GM12878 (cell line): ENCODE results near the gene CDCP2. TPM values are rescaled to one million over a fixed set of nuclear protein-coding genes. Genes with fewer than 3 reads are reported as not detected.

ENCODE experiments used
- ATF7 ChIP-seq: fragments of 450-650 bp; IDR thresholded peaks from 2 replicates; pipeline ENCODE4 v1.6.1; 2016; ENCODE audit warnings: low read depth, mild to moderate bottlenecking
- CBX5 ChIP-seq: sonication (generic); IDR thresholded peaks from 2 replicates; pipeline ENCODE4 v1.6.1; 2016; ENCODE audit warnings: low read depth, moderate library complexity, mild to moderate bottlenecking, inconsistent platforms
- CREM ChIP-seq: IDR thresholded peaks from 2 replicates; pipeline ENCODE4 v1.6.1; 2014; ENCODE audit warnings: antibody characterized with exemption, low read depth
- DPF2 ChIP-seq: fragments of 450-650 bp; IDR thresholded peaks from 2 replicates; pipeline ENCODE4 v1.6.1; 2017; ENCODE audit warnings: mild to moderate bottlenecking
- EP300 ChIP-seq, 2 experiments: fragments of 150-350 bp in 1 of 2; IDR thresholded peaks; 2 replicates each; pipeline ENCODE4 v1.6.1; 2011 to 2012; ENCODE audit warnings: low read depth in 2 of 2, low read length in 2 of 2, borderline replicate concordance in 1 of 2, improper control_type of control experiment in 1 of 2, inconsistent platforms in 1 of 2; ENCODE audit not compliant: control insufficient read depth in 1 of 2
- MTA3 ChIP-seq: IDR thresholded peaks from 2 replicates; pipeline ENCODE4 v1.6.1; 2012; ENCODE audit warnings: low read length, inconsistent platforms, borderline replicate concordance
- MXI1 ChIP-seq: fragments of 150-350 bp; IDR thresholded peaks from 2 replicates; pipeline ENCODE4 v1.6.1; 2011; ENCODE audit warnings: low read depth, mild to moderate bottlenecking, inconsistent platforms, low read length, improper control_type of control experiment
- NFXL1 ChIP-seq: fragments of 450-650 bp; IDR thresholded peaks from 2 replicates; pipeline ENCODE4 v1.6.1; 2017; ENCODE audit warnings: antibody characterized with exemption, mild to moderate bottlenecking, borderline replicate concordance
- NFYB ChIP-seq: IDR thresholded peaks from 2 replicates; pipeline ENCODE4 v1.6.1; 2011; ENCODE audit warnings: low read depth, mild to moderate bottlenecking, low read length, improper control_type of control experiment, moderate library complexity; ENCODE audit not compliant: insufficient read depth
- PAX5 ChIP-seq: IDR thresholded peaks from 2 replicates; pipeline ENCODE4 v1.6.1; 2011; ENCODE audit warnings: low read depth, low read length, borderline replicate concordance
- POU2F2 ChIP-seq: IDR thresholded peaks from 3 replicates; pipeline ENCODE4 v1.6.1; 2011; ENCODE audit warnings: low read depth, mild to moderate bottlenecking, low read length, borderline replicate concordance
- SIN3A ChIP-seq: IDR thresholded peaks from 2 replicates; pipeline ENCODE4 v1.6.1; 2012; ENCODE audit warnings: low read depth, low read length, improper control_type of control experiment
- SP1 ChIP-seq: IDR thresholded peaks from one replicate; pipeline ENCODE4 v1.6.1; 2011; ENCODE audit warnings: low read depth, low read length
- SPI1 ChIP-seq: IDR thresholded peaks from 2 replicates; pipeline ENCODE4 v1.6.1; 2011; ENCODE audit warnings: low read depth, mild to moderate bottlenecking, low read length, moderate library complexity, borderline replicate concordance; ENCODE audit not compliant: insufficient read depth
- SREBF2 ChIP-seq: IDR thresholded peaks from 2 replicates; pipeline ENCODE4 v1.6.1; 2012; ENCODE audit warnings: mild to moderate bottlenecking, low read length
- STAT3 ChIP-seq: IDR thresholded peaks from 2 replicates; pipeline ENCODE4 v1.6.1; 2011; ENCODE audit warnings: low read depth, low read length, improper control_type of control experiment
- TARDBP ChIP-seq: IDR thresholded peaks from 2 replicates; pipeline ENCODE4 v1.6.1; 2016; ENCODE audit warnings: borderline replicate concordance
- polyA plus RNA-seq, 11 experiments: library from polyadenylated mRNA; depleted of rRNA in 4 of 11; unstranded in 6 of 11; stranded (reverse) in 5 of 11; fragments of >200 nt; fragmentation: Nextera tagmentation in 4 of 11; fragmentation: Illumina TruSeq in 1 of 11; extraction: Ambion mirVana in 4 of 11; extraction: Trizol in 1 of 11; gene quantifications; 1 replicate in 1 of 11; 2 replicates in 10 of 11; pipeline versions ENCODE4 v1.2.1 to v1.2.3, GENCODE V29; 2011 to 2016; ENCODE audit warnings: inconsistent platforms in 2 of 11, missing spikeins in 2 of 11, low read depth in 1 of 11
- total RNA-seq, 4 experiments: library from RNA; depleted of rRNA in 3 of 4; stranded (reverse); fragments of >200 nt in 3 of 4; fragmentation: Illumina TruSeq in 1 of 4; extraction: Trizol in 1 of 4; gene quantifications; 2 replicates each; pipeline versions ENCODE4 v1.2.1 to v1.2.3, GENCODE V29; 2013 to 2021
- TF ChIP-seq, protein P1 (sequence below): fragments of 450-650 bp; IDR thresholded peaks from 2 replicates; pipeline ENCODE4 v1.6.1; 2018; ENCODE audit warnings: borderline replicate concordance, mild to moderate bottlenecking; ENCODE audit not compliant: partially characterized antibody
- TF ChIP-seq, protein P2 (sequence below): fragments of 450-650 bp; IDR thresholded peaks from 2 replicates; pipeline ENCODE4 v1.6.1; 2014; ENCODE audit warnings: mild to moderate bottlenecking
- TF ChIP-seq, protein P3 (sequence below): fragments of 450-650 bp; IDR thresholded peaks from 2 replicates; pipeline ENCODE4 v1.6.1; 2016; ENCODE audit warnings: mild to moderate bottlenecking
- TF ChIP-seq, protein P4 (sequence below): IDR thresholded peaks from 2 replicates; pipeline ENCODE4 v1.6.1; 2011; ENCODE audit warnings: low read depth, low read length, improper control_type of control experiment, borderline replicate concordance
- TF ChIP-seq, protein P5 (sequence below): IDR thresholded peaks from 2 replicates; pipeline ENCODE4 v1.6.1; 2011; ENCODE audit warnings: borderline replicate concordance, low read depth, mild to moderate bottlenecking, moderate library complexity, mixed read lengths, low read length; ENCODE audit not compliant: insufficient read depth; ENCODE audit errors: extremely low read length

Gene CDCP2
- total and polyA plus RNA-seq, 10 of the 15 experiments (the other 5 are each of a cell fraction or from before 2014, with no cell fraction given): 0.06 TPM; not detected in 9

DNA sequence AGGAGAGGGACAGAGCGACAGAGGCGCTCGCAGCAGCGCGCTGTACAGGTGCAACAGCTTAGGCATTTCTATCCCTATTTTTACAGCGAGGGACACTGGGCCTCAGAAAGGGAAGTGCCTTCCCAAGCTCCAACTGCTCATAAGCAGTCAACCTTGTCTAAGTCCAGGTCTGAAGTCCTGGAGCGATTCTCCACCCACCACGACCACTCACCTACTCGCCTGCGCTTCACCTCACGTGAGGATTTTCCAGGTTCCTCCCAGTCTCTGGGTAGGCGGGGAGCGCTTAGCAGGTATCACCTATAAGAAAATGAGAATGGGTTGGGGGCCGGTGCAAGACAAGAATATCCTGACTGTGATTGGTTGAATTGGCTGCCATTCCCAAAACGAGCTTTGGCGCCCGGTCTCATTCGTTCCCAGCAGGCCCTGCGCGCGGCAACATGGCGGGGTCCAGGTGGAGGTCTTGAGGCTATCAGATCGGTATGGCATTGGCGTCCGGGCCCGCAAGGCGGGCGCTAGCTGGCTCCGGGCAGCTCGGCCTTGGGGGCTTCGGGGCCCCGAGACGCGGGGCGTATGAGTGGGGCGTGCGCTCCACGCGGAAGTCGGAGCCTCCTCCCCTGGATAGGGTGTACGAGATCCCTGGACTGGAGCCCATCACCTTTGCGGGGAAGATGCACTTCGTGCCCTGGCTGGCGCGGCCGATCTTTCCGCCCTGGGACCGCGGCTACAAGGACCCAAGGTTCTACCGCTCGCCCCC is 47.1 kb upstream of the CDCP2 start, which contains the start of the genes CYB5RL and MRPL37 (continued):
- TF ChIP-seq, protein P1, sequence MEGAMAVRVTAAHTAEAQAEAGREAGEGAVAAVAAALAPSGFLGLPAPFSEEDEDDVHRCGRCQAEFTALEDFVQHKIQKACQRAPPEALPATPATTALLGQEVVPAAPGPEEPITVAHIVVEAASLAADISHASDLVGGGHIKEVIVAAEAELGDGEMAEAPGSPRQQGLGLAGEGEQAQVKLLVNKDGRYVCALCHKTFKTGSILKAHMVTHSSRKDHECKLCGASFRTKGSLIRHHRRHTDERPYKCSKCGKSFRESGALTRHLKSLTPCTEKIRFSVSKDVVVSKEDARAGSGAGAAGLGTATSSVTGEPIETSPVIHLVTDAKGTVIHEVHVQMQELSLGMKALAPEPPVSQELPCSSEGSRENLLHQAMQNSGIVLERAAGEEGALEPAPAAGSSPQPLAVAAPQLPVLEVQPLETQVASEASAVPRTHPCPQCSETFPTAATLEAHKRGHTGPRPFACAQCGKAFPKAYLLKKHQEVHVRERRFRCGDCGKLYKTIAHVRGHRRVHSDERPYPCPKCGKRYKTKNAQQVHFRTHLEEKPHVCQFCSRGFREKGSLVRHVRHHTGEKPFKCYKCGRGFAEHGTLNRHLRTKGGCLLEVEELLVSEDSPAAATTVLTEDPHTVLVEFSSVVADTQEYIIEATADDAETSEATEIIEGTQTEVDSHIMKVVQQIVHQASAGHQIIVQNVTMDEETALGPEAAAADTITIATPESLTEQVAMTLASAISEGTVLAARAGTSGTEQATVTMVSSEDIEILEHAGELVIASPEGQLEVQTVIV: no peak
- TF ChIP-seq PAX5 (0 out of 2 replicates have a peak, but pooled peaks have one; percentile 24), DPF2 (peak; percentile 96), TARDBP (peak; percentile 69; the same call in 1 of the 2 replicates), CREM (peak; percentile 68; the same call in 1 of the 2 replicates), SPI1 (peak; percentile 37), SP1 (peak; percentile 96), SIN3A (peak; percentile 73), MTA3 (no peak), ATF7 (peak; percentile 50), SREBF2 (no peak), NFXL1 (no peak), NFYB (peak; percentile 89), EP300 (IDR thresholded peaks at IDR 0.05; ENCODE audit: borderline replicate concordance in 1 of 2, control insufficient read depth in 1 of 2, low read depth in 2 of 2, low read length in 2 of 2) (no peak), POU2F2 (peak; percentile 48; the same call in 1 of the 3 replicates), MXI1 (peak; percentile 85), CBX5 (no peak), STAT3 (no peak)
- TF ChIP-seq, protein P2, sequence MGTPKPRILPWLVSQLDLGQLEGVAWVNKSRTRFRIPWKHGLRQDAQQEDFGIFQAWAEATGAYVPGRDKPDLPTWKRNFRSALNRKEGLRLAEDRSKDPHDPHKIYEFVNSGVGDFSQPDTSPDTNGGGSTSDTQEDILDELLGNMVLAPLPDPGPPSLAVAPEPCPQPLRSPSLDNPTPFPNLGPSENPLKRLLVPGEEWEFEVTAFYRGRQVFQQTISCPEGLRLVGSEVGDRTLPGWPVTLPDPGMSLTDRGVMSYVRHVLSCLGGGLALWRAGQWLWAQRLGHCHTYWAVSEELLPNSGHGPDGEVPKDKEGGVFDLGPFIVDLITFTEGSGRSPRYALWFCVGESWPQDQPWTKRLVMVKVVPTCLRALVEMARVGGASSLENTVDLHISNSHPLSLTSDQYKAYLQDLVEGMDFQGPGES: peak; percentile 80
- TF ChIP-seq, protein P3, sequence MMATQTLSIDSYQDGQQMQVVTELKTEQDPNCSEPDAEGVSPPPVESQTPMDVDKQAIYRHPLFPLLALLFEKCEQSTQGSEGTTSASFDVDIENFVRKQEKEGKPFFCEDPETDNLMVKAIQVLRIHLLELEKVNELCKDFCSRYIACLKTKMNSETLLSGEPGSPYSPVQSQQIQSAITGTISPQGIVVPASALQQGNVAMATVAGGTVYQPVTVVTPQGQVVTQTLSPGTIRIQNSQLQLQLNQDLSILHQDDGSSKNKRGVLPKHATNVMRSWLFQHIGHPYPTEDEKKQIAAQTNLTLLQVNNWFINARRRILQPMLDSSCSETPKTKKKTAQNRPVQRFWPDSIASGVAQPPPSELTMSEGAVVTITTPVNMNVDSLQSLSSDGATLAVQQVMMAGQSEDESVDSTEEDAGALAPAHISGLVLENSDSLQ: peak; percentile 99
- TF ChIP-seq, protein P4, sequence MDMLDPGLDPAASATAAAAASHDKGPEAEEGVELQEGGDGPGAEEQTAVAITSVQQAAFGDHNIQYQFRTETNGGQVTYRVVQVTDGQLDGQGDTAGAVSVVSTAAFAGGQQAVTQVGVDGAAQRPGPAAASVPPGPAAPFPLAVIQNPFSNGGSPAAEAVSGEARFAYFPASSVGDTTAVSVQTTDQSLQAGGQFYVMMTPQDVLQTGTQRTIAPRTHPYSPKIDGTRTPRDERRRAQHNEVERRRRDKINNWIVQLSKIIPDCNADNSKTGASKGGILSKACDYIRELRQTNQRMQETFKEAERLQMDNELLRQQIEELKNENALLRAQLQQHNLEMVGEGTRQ: peak; percentile 23
- TF ChIP-seq, protein P5, sequence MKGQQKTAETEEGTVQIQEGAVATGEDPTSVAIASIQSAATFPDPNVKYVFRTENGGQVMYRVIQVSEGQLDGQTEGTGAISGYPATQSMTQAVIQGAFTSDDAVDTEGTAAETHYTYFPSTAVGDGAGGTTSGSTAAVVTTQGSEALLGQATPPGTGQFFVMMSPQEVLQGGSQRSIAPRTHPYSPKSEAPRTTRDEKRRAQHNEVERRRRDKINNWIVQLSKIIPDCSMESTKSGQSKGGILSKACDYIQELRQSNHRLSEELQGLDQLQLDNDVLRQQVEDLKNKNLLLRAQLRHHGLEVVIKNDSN: peak; percentile 34
